ENCODE results near the gene PTPN12.
A peak's percentile ranks its signal among the peaks of the same experiment; 100 is the strongest.

PTPN12 gene

GRCh38 chr7:77549106-77549870 is 12.2 kb downstream of the PTPN12 start:
- no peaks in the 10 kb centered on the region for H3K36me3 ChIP-seq (ENCODE audit: control insufficient read depth, insufficient read depth, low read length)
- no peak for TF ChIP-seq CTCF (IDR thresholded peaks at IDR 0.05; ENCODE audit: insufficient read depth, low read length, poor library complexity, severe bottlenecking)
- DNase-seq (ENCODE audit: extremely low read depth, insufficient read length), result no peak
- H3K4me3 ChIP-seq (replicated peaks; ENCODE audit: low read depth, low read length), result no peak overlapping the region
- no peaks in the 10 kb centered on the region for H3K27me3 ChIP-seq (replicated peaks; ENCODE audit: control insufficient read depth, insufficient read depth, low read length)

- Histone ChIP-seq H3K36me3 (ENCODE audit: control insufficient read depth, insufficient read depth, low read length) (no peaks in the 10 kb centered on the region), H3K4me3 (replicated peaks; ENCODE audit: low read depth, low read length) (no peak overlapping the region), H3K27me3 (replicated peaks; ENCODE audit: control insufficient read depth, insufficient read depth, low read length) (no peaks in the 10 kb centered on the region)
- no peak for DNase-seq (ENCODE audit: extremely low read depth, insufficient read length)
- TF ChIP-seq CTCF (IDR thresholded peaks at IDR 0.05; ENCODE audit: insufficient read depth, low read length, poor library complexity, severe bottlenecking), result no peak
Observed at GRCh38 chr7:77550586-77550985, 13.5 kb downstream of the PTPN12 start.

- H3K4me3 ChIP-seq (replicated peaks; ENCODE audit: low read depth, low read length), result no peak overlapping the region
- no peak for DNase-seq (ENCODE audit: extremely low read depth, insufficient read length)
- H3K36me3 ChIP-seq (ENCODE audit: control insufficient read depth, insufficient read depth, low read length), result no peaks in the 10 kb centered on the region
- no peak for TF ChIP-seq CTCF (IDR thresholded peaks at IDR 0.05; ENCODE audit: insufficient read depth, low read length, poor library complexity, severe bottlenecking)
- no peaks in the 10 kb centered on the region for H3K27me3 ChIP-seq (replicated peaks; ENCODE audit: control insufficient read depth, insufficient read depth, low read length)
Observed at GRCh38 chr7:77553123-77553522, 16.0 kb downstream of the PTPN12 start.

- Histone ChIP-seq H3K27me3 (replicated peaks; ENCODE audit: control insufficient read depth, insufficient read depth, low read length) (no peaks in the 10 kb centered on the region), H3K4me3 (replicated peaks; ENCODE audit: low read depth, low read length) (no peak overlapping the region), H3K36me3 (ENCODE audit: control insufficient read depth, insufficient read depth, low read length) (no peaks in the 10 kb centered on the region)
- DNase-seq (ENCODE audit: extremely low read depth, insufficient read length), result peak; percentile 9
- TF ChIP-seq CTCF (IDR thresholded peaks at IDR 0.05; ENCODE audit: insufficient read depth, low read length, poor library complexity, severe bottlenecking), result no peak
Observed at GRCh38 chr7:77558284-77558967, 21.3 kb downstream of the PTPN12 start.

- H3K4me3 ChIP-seq (replicated peaks; ENCODE audit: low read depth, low read length), result no peak overlapping the region; the same call in 1 of the 2 replicates
- no peak for DNase-seq (ENCODE audit: extremely low read depth, insufficient read length)
- H3K36me3 ChIP-seq (ENCODE audit: control insufficient read depth, insufficient read depth, low read length), result no peaks in the 10 kb centered on the region
- H3K27me3 ChIP-seq (replicated peaks; ENCODE audit: control insufficient read depth, insufficient read depth, low read length), result no peaks in the 10 kb centered on the region
- no peak for TF ChIP-seq CTCF (IDR thresholded peaks at IDR 0.05; ENCODE audit: insufficient read depth, low read length, poor library complexity, severe bottlenecking)
Observed at GRCh38 chr7:77561352-77561751, 24.3 kb downstream of the PTPN12 start.
